ENCODE measurements around the gene ATP5MC3. TPM values are rescaled to one million over a fixed set of nuclear protein-coding genes. Genes with fewer than 3 reads are reported as not detected.

The ATP5MC3 gene
- total RNA-seq, 1 donor: 87.2 TPM

DNA sequence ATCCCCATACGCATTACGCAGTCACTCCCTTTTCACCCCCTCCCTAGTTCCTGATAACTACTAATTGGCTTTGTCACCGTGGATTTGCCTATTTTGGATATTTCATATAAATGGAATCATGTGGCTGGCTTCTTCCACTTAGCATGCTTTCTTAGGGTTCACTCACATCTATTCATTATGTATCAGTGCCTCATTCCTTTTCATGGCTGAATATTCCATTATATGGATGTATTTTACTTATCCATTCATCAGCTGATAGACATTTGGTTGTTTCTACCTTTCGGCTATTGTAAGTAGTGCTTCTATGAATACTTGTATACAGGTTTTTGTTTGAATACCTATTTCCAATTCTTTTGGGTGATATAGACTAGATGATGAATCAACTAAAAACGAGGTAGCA lies 4.9 kb downstream of the ATP5MC3 start:
- H3K79me2 ChIP-seq (ENCODE audit: insufficient read depth, low read length): peaks cover 38% of the 10 kb centered on the region
- H3K27ac ChIP-seq (ENCODE audit: low read depth, low read length): no peak overlapping the region
- peaks cover 33% of the 10 kb centered on the region for H3K36me3 ChIP-seq (ENCODE audit: insufficient read depth, low read length)

DNA sequence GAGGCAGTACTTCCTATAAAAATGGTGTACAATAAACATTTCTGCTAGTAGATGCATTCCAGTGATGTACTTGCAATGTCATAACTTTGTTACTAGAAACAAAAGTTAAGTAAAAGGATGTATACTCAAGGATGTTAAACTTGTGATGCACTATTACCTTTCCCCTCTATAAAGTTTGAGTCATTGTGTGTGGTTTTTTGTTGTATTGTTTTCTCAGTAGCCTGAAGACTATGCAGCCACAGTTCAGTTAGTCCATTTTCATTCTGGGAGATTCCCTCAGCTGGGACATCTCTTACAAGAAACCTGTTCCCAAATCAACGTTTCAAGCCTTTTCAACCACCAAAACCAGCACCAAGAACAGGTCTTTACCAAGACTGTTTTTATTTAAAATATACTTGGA lies 5.6 kb downstream of the ATP5MC3 start:
- TF ChIP-seq, protein P1, sequence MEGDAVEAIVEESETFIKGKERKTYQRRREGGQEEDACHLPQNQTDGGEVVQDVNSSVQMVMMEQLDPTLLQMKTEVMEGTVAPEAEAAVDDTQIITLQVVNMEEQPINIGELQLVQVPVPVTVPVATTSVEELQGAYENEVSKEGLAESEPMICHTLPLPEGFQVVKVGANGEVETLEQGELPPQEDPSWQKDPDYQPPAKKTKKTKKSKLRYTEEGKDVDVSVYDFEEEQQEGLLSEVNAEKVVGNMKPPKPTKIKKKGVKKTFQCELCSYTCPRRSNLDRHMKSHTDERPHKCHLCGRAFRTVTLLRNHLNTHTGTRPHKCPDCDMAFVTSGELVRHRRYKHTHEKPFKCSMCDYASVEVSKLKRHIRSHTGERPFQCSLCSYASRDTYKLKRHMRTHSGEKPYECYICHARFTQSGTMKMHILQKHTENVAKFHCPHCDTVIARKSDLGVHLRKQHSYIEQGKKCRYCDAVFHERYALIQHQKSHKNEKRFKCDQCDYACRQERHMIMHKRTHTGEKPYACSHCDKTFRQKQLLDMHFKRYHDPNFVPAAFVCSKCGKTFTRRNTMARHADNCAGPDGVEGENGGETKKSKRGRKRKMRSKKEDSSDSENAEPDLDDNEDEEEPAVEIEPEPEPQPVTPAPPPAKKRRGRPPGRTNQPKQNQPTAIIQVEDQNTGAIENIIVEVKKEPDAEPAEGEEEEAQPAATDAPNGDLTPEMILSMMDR (IDR thresholded peaks at IDR 0.05; ENCODE audit: extremely low read depth, low read depth, low read length): no peak
- peaks cover 14% of the 10 kb centered on the region for H4K20me1 ChIP-seq (ENCODE audit: insufficient read depth, low read length)
- H3K27ac ChIP-seq (ENCODE audit: low read depth, low read length): no peak overlapping the region
- peak; percentile 3 for DNase-seq (ENCODE audit: insufficient read length, low spot score, missing footprints)
- H3K4me2 ChIP-seq (ENCODE audit: insufficient read depth, low read length): no peak overlapping the region
- no peak overlapping the region for H3K4me3 ChIP-seq (ENCODE audit: insufficient read depth, low read length)
- no peak overlapping the region for H2AFZ ChIP-seq (ENCODE audit: low read length)
- H3K9me3 ChIP-seq (ENCODE audit: low read depth, low read length): no peaks in the 10 kb centered on the region
- peaks cover 33% of the 10 kb centered on the region for H3K36me3 ChIP-seq (ENCODE audit: insufficient read depth, low read length)
- H3K4me1 ChIP-seq (ENCODE audit: insufficient read depth, low read length): peaks cover 12% of the 10 kb centered on the region
- peaks cover 31% of the 10 kb centered on the region for H3K79me2 ChIP-seq (ENCODE audit: insufficient read depth, low read length)
- H3K27me3 ChIP-seq (ENCODE audit: insufficient read depth, low read length): no peaks in the 10 kb centered on the region

More for the DNA sequence above, 4.9 kb downstream of the ATP5MC3 start:
- Histone ChIP-seq H3K4me1 (ENCODE audit: insufficient read depth, low read length) (peaks cover 12% of the 10 kb centered on the region), H3K27me3 (ENCODE audit: insufficient read depth, low read length) (no peaks in the 10 kb centered on the region), H3K4me2 (ENCODE audit: insufficient read depth, low read length) (no peak overlapping the region), H3K9me3 (ENCODE audit: low read depth, low read length) (no peaks in the 10 kb centered on the region), H2AFZ (ENCODE audit: low read length) (no peak overlapping the region), H4K20me1 (ENCODE audit: insufficient read depth, low read length) (peaks cover 14% of the 10 kb centered on the region), H3K4me3 (ENCODE audit: insufficient read depth, low read length) (no peak overlapping the region)
- DNase-seq (ENCODE audit: insufficient read length, low spot score, missing footprints): no peak
- TF ChIP-seq, protein P1 (IDR thresholded peaks at IDR 0.05; ENCODE audit: extremely low read depth, low read depth, low read length): no peak

DNA sequence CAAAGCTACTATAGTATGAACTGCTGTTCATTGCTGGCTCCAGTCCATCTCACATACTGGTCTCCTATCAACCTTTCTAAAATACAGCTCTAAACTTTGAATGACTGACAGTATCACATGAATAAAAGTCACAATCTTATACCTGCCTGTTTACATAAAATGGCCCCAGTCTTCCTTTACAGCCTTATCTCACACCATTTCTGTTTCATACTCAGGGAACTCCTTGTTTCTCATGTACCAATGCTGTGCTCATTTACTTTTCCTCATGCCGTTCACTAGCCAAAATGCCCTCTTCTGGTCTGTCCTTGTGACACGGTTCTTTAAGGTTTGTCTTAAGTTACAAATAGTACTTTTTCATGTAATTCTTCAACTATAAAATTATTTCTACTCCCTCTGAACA lies 6.2 kb downstream of the ATP5MC3 start:
- no peaks in the 10 kb centered on the region for H3K27me3 ChIP-seq (ENCODE audit: insufficient read depth, low read length)
- no peak overlapping the region for H3K4me2 ChIP-seq (ENCODE audit: insufficient read depth, low read length)
- no peak overlapping the region for H2AFZ ChIP-seq (ENCODE audit: low read length)
- no peaks in the 10 kb centered on the region for H3K9me3 ChIP-seq (ENCODE audit: low read depth, low read length)
- peak; percentile 29 for DNase-seq (ENCODE audit: insufficient read length, low spot score, missing footprints)
- H4K20me1 ChIP-seq (ENCODE audit: insufficient read depth, low read length): peaks cover 9% of the 10 kb centered on the region
- no peak overlapping the region for H3K4me3 ChIP-seq (ENCODE audit: insufficient read depth, low read length)
- peaks cover 33% of the 10 kb centered on the region for H3K36me3 ChIP-seq (ENCODE audit: insufficient read depth, low read length)
- no peak overlapping the region for H3K27ac ChIP-seq (ENCODE audit: low read depth, low read length)
- H3K79me2 ChIP-seq (ENCODE audit: insufficient read depth, low read length): peaks cover 25% of the 10 kb centered on the region
- peaks cover 8% of the 10 kb centered on the region for H3K4me1 ChIP-seq (ENCODE audit: insufficient read depth, low read length)
- TF ChIP-seq, protein P1 (IDR thresholded peaks at IDR 0.05; ENCODE audit: extremely low read depth, low read depth, low read length): no peak

- Histone ChIP-seq H2AFZ (ENCODE audit: low read length) (no peak overlapping the region), H3K9me3 (ENCODE audit: low read depth, low read length) (no peaks in the 10 kb centered on the region), H3K4me2 (ENCODE audit: insufficient read depth, low read length) (no peak overlapping the region), H3K27me3 (ENCODE audit: insufficient read depth, low read length) (no peaks in the 10 kb centered on the region), H3K4me3 (ENCODE audit: insufficient read depth, low read length) (no peak overlapping the region), H3K4me1 (ENCODE audit: insufficient read depth, low read length) (peaks cover 19% of the 10 kb centered on the region), H3K36me3 (ENCODE audit: insufficient read depth, low read length) (no peaks in the 10 kb centered on the region), H4K20me1 (ENCODE audit: insufficient read depth, low read length) (peaks cover 13% of the 10 kb centered on the region), H3K79me2 (ENCODE audit: insufficient read depth, low read length) (peaks cover 25% of the 10 kb centered on the region), H3K27ac (ENCODE audit: low read depth, low read length) (no peak overlapping the region)
- TF ChIP-seq, protein P1 (IDR thresholded peaks at IDR 0.05; ENCODE audit: extremely low read depth, low read depth, low read length): no peak
- no peak for DNase-seq (ENCODE audit: insufficient read length, low spot score, missing footprints)
These were observed 10.7 kb downstream of the ATP5MC3 start for GRCh38 chr2:175170659-175171304.
